Upper lobe of left lung (tissue), 6 donors: ENCODE results near the gene MTHFD1L. TPM values are rescaled to one million over a fixed set of nuclear protein-coding genes. Genes with fewer than 3 reads are reported as not detected.
A peak's percentile ranks its signal among the peaks of the same experiment; 100 is the strongest.
"Not testable (repeated sequence)": the region's sequence is repeated elsewhere in the genome, so short reads cannot be mapped to it uniquely, and the experiment has no call there.

Experiments
- ATAC-seq, 2 donors: fragments of 200-7000 bp; cut with Tn5 transposase; one replicate each; pipeline ENCODE4 v1.9.1; 2022; ENCODE audit warnings: mild to moderate bottlenecking in 2 of 2, moderate library complexity in 2 of 2; ENCODE audit not compliant: low FRiP score in 2 of 2
- DNase-seq, 2 donors: peaks; one replicate each; pipeline ENCODE4 v3.0.0-alpha.2; 2019 to 2020
- H3K27ac ChIP-seq, 4 donors: fragments of 200-600 bp; sonication (generic); one replicate each; pipeline ENCODE4 v1.5.1; 2016 to 2019
- H3K27me3 ChIP-seq, 4 donors: fragments of 200-600 bp; sonication (generic); one replicate each; pipeline ENCODE4 v1.5.1; 2017 to 2019
- H3K36me3 ChIP-seq, 4 donors: fragments of 200-600 bp; sonication (generic); one replicate each; pipeline ENCODE4 v1.5.1; 2016 to 2019
- H3K4me1 ChIP-seq, 4 donors: fragments of 200-600 bp; sonication (generic); one replicate each; pipeline ENCODE4 v1.5.1; 2018 to 2019
- H3K4me3 ChIP-seq, 4 donors: fragments of 200-600 bp; sonication (generic); one replicate each; pipeline ENCODE4 v1.5.1; 2017 to 2019; ENCODE audit warnings: mild to moderate bottlenecking in 2 of 4, moderate library complexity in 1 of 4
- H3K9me3 ChIP-seq, 4 donors: fragments of 200-600 bp; sonication (generic); one replicate each; pipeline ENCODE4 v1.5.1; 2018 to 2019
- CTCF ChIP-seq, 6 experiments: fragments of 450-650 bp in 4 of 6; fragments of 200-600 bp in 2 of 6; sonication (generic) in 2 of 6; IDR thresholded peaks; one replicate each; pipeline ENCODE4 v1.5.1; 2016 to 2019; ENCODE audit warnings: antibody characterized with exemption in 6 of 6
- EP300 ChIP-seq, 4 donors: sonication (generic); formaldehyde crosslinking; IDR thresholded peaks; one replicate each; pipeline ENCODE4 v1.5.1; 2017; ENCODE audit warnings: antibody characterized with exemption in 4 of 4, control low read depth in 2 of 4
- POLR2A ChIP-seq, 4 donors: fragments of 450-650 bp; IDR thresholded peaks; one replicate each; pipeline ENCODE4 v1.5.1; 2016 to 2017; ENCODE audit warnings: antibody characterized with exemption in 4 of 4, mild to moderate bottlenecking in 2 of 4
- POLR2AphosphoS5 ChIP-seq, 2 donors: sonication (generic); formaldehyde crosslinking; IDR thresholded peaks; one replicate each; pipeline ENCODE4 v1.5.1; 2017; ENCODE audit warnings: antibody characterized with exemption in 2 of 2
- WGBS, 2 donors: methylation state at CpG; one replicate each; pipeline ENCODE4 v1.1.5; 2017 to 2018; 5-methylcytosine and 5-hydroxymethylcytosine counted together
- total RNA-seq, 6 donors: library from RNA; depleted of rRNA in 4 of 6; stranded (reverse); fragments of >200 nt in 4 of 6; gene quantifications; one replicate each; pipeline versions ENCODE4 v1.1.0 to v1.2.1, GENCODE V29; 2016 to 2021
- donor health status: DM: no; HTN: no; CAD: no; lungs with moderate emphysema.
- donor health status: DM: no; HTN: yes; CAD: no; lungs with severe emphysema.

MTHFD1L gene
- total RNA-seq, 6 donors from 2014 or later = 11.8 to 32.3 (median 19.4) TPM

GRCh38 chr6:151081656-151082055 lies 216.2 kb downstream of the MTHFD1L start:
- TF ChIP-seq POLR2A (IDR thresholded peaks at IDR 0.05) (no peak), CTCF (IDR thresholded peaks at IDR 0.05) (no peak), EP300 (IDR thresholded peaks at IDR 0.05) (no peak), POLR2AphosphoS5 (IDR thresholded peaks at IDR 0.05) (no peak)
- Histone ChIP-seq H3K4me1 (no peaks in the 10 kb centered on the region), H3K9me3 (no peaks in the 10 kb centered on the region), H3K36me3 (no peaks in the 10 kb centered on the region), H3K4me3 (no peak overlapping the region), H3K27me3 (no peaks in the 10 kb centered on the region), H3K27ac (no peak overlapping the region)
- ATAC-seq = no peak
- WGBS, 2 donors = 51 to 59% methylated on average over 4 of the region's 4 CpGs
- no peak for DNase-seq

GRCh38 chr6:151082079-151082478 lies 216.6 kb downstream of the MTHFD1L start:
- no peak overlapping the region for H3K4me3 ChIP-seq
- no peaks in the 10 kb centered on the region for H3K27me3 ChIP-seq
- DNase-seq (no peak), ATAC-seq (no peak)
- no peaks in the 10 kb centered on the region for H3K4me1 ChIP-seq
- no peak overlapping the region for H3K27ac ChIP-seq
- 84 to 89% methylated on average over 6 of the region's 6 CpGs for WGBS, 2 donors
- no peaks in the 10 kb centered on the region for H3K36me3 ChIP-seq
- TF ChIP-seq POLR2AphosphoS5 (IDR thresholded peaks at IDR 0.05) = no peak
- no peak for TF ChIP-seq EP300 (IDR thresholded peaks at IDR 0.05)
- TF ChIP-seq POLR2A (IDR thresholded peaks at IDR 0.05) = no peak
- TF ChIP-seq CTCF (IDR thresholded peaks at IDR 0.05) = no peak
- no peaks in the 10 kb centered on the region for H3K9me3 ChIP-seq

GRCh38 chr6:151084275-151084674 lies 218.8 kb downstream of the MTHFD1L start:
- no peak for ATAC-seq
- no peak overlapping the region for H3K27ac ChIP-seq
- no peak for DNase-seq
- TF ChIP-seq POLR2AphosphoS5 (IDR thresholded peaks at IDR 0.05) (no peak), POLR2A (IDR thresholded peaks at IDR 0.05) (no peak), CTCF (IDR thresholded peaks at IDR 0.05) (no peak), EP300 (IDR thresholded peaks at IDR 0.05) (no peak)
- no peaks in the 10 kb centered on the region for H3K9me3 ChIP-seq
- no peaks in the 10 kb centered on the region for H3K27me3 ChIP-seq
- no peak overlapping the region for H3K4me3 ChIP-seq
- WGBS, 2 donors = 95% methylated on average over 10 of the region's 10 CpGs
- no peaks in the 10 kb centered on the region for H3K36me3 ChIP-seq
- no peaks in the 10 kb centered on the region for H3K4me1 ChIP-seq

- not testable (repeated sequence) for ATAC-seq, H3K27me3 ChIP-seq, H3K4me3 ChIP-seq, H3K9me3 ChIP-seq, DNase-seq, H3K27ac ChIP-seq, H3K36me3 ChIP-seq, H3K4me1 ChIP-seq
- WGBS, 2 donors = 94 to 97% methylated on average over 8 of the region's 8 CpGs
Observed at GRCh38 chr6:151087055-151087454, 221.6 kb downstream of the MTHFD1L start.

- H3K36me3 ChIP-seq = no peaks in the 10 kb centered on the region
- H3K9me3 ChIP-seq = no peaks in the 10 kb centered on the region
- no peaks in the 10 kb centered on the region for H3K27me3 ChIP-seq
- WGBS, 2 donors = 68 to 73% methylated on average over 16 of the region's 16 CpGs
- no peak overlapping the region for H3K4me3 ChIP-seq
- H3K27ac ChIP-seq = peak overlapping the region in 1 of 4 donors; percentile 40
- DNase-seq (no peak), ATAC-seq (peak in 1 of 2 donors; percentile 74)
- TF ChIP-seq POLR2A (IDR thresholded peaks at IDR 0.05) (no peak), EP300 (IDR thresholded peaks at IDR 0.05) (peak in 1 of 4 donors; percentile 53), POLR2AphosphoS5 (IDR thresholded peaks at IDR 0.05) (no peak)
- no peaks in the 10 kb centered on the region for H3K4me1 ChIP-seq
Observed at GRCh38 chr6:151087861-151088598, 222.5 kb downstream of the MTHFD1L start.

GRCh38 chr6:151088599-151088935 lies 223.1 kb downstream of the MTHFD1L start:
- WGBS, 2 donors = 94 to 95% methylated on average over 11 of the region's 11 CpGs
- no peak overlapping the region for H3K4me3 ChIP-seq
- H3K9me3 ChIP-seq = no peaks in the 10 kb centered on the region
- H3K27me3 ChIP-seq = no peaks in the 10 kb centered on the region
- DNase-seq (no peak), ATAC-seq (no peak)
- peak overlapping the region in 1 of 4 donors; percentile 40 for H3K27ac ChIP-seq
- TF ChIP-seq POLR2AphosphoS5 (IDR thresholded peaks at IDR 0.05) (no peak), EP300 (IDR thresholded peaks at IDR 0.05) (no peak), POLR2A (IDR thresholded peaks at IDR 0.05) (no peak), CTCF (IDR thresholded peaks at IDR 0.05) (no peak)
- H3K36me3 ChIP-seq = no peaks in the 10 kb centered on the region
- H3K4me1 ChIP-seq = no peaks in the 10 kb centered on the region
